Tibial nerve (tissue), 4 donors: ENCODE data around the gene ZNF223.

Source experiments
- EP300 ChIP-seq, 2 donors: sonication (generic); formaldehyde crosslinking; IDR thresholded peaks; one replicate each; pipeline ENCODE4 v1.6.1; 2017; ENCODE audit warnings: antibody characterized with exemption in 2 of 2, mild to moderate bottlenecking in 1 of 2
- POLR2A ChIP-seq, 2 donors: fragments of 450-650 bp; IDR thresholded peaks; one replicate each; pipeline ENCODE4 v1.6.1; 2017; ENCODE audit warnings: antibody characterized with exemption in 2 of 2, mild to moderate bottlenecking in 2 of 2, moderate library complexity in 2 of 2
- TF ChIP-seq, protein P1 (sequence below), 5 experiments: fragments of 200-600 bp in 3 of 5; fragments of 450-650 bp in 2 of 5; sonication (generic) in 3 of 5; IDR thresholded peaks; one replicate each; pipeline ENCODE4 v1.5.1; 2016 to 2019; ENCODE audit warnings: antibody characterized with exemption in 5 of 5, mild to moderate bottlenecking in 3 of 5, moderate library complexity in 2 of 5

DNA sequence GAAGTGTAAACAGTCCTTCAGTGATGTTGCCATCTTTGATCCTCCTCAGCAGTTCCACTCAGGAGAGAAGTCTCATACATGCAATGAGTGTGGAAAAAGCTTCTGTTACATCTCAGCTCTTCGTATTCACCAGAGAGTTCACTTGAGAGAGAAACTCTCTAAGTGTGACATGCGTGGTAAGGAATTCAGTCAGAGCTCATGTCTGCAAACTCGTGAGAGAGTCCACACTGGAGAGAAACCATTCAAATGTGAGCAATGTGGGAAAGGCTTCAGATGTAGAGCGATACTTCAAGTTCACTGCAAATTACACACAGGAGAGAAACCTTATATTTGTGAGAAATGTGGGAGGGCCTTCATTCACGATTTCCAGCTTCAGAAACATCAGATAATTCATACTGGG, 41.4 kb upstream of the ZNF223 start:
- TF ChIP-seq, protein P1, sequence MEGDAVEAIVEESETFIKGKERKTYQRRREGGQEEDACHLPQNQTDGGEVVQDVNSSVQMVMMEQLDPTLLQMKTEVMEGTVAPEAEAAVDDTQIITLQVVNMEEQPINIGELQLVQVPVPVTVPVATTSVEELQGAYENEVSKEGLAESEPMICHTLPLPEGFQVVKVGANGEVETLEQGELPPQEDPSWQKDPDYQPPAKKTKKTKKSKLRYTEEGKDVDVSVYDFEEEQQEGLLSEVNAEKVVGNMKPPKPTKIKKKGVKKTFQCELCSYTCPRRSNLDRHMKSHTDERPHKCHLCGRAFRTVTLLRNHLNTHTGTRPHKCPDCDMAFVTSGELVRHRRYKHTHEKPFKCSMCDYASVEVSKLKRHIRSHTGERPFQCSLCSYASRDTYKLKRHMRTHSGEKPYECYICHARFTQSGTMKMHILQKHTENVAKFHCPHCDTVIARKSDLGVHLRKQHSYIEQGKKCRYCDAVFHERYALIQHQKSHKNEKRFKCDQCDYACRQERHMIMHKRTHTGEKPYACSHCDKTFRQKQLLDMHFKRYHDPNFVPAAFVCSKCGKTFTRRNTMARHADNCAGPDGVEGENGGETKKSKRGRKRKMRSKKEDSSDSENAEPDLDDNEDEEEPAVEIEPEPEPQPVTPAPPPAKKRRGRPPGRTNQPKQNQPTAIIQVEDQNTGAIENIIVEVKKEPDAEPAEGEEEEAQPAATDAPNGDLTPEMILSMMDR (IDR thresholded peaks at IDR 0.05) = no peak
- no peak for TF ChIP-seq POLR2A (IDR thresholded peaks at IDR 0.05)
- TF ChIP-seq EP300 (IDR thresholded peaks at IDR 0.05) = no peak
